GM18508 (cell line): Measurements from ENCODE around the gene CERK.

ENCODE experiments used
- ATAC-seq: cut with Tn5 transposase; IDR thresholded peaks from one replicate; pipeline ENCODE4 v1.9.1; 2021; ENCODE audit warnings: moderate number of reproducible peaks; ENCODE audit not compliant: insufficient read depth, unreplicated experiment

The CERK gene

GRCh38 chr22:46750530-46750800 lies 12.4 kb upstream of the CERK start:
- ATAC-seq: no peak

DNA sequence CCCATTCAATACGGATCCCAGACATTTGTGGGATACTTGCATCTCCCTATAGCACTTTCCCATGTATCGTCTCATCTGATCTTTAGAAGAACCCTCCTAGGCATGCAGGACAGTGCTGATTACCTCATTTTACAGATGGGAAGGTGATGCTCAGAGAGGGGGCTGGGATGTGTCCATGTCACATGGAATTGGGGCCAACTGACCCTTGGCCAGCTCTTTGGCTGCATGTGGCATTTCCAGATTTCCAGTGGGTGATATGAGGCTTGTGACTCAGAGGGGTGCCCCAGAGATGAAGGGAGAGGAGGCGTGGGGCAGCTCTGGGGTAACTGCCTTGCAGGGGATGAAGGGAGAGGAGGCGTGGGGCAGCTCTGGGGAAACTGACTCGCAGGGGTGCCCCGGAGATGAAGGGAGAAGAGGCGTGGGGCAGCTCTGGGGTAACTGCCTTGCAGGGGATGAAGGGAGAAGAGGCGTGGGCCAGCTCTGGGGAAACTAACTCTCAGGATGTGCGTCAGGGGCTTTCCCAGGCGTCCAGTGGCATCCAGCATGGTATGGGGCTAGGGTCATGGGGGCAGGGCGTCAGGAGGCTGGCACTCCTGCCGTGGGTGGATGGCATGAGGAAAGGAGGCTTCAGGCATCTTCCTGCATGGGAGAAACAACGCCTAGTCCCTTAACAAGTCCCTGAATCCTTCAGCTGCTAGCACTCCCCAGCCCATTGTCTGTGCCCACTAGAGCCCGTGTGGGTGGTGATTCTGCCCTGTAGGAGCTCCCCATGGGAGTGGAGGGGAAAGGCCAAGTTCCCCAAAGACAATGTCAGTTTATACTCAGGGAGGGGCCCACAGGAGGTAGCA lies 11.9 kb upstream of the CERK start:
- no peak for ATAC-seq

- ATAC-seq: no peak
Observed at GRCh38 chr22:46748908-46749675, 11.0 kb upstream of the CERK start.

DNA sequence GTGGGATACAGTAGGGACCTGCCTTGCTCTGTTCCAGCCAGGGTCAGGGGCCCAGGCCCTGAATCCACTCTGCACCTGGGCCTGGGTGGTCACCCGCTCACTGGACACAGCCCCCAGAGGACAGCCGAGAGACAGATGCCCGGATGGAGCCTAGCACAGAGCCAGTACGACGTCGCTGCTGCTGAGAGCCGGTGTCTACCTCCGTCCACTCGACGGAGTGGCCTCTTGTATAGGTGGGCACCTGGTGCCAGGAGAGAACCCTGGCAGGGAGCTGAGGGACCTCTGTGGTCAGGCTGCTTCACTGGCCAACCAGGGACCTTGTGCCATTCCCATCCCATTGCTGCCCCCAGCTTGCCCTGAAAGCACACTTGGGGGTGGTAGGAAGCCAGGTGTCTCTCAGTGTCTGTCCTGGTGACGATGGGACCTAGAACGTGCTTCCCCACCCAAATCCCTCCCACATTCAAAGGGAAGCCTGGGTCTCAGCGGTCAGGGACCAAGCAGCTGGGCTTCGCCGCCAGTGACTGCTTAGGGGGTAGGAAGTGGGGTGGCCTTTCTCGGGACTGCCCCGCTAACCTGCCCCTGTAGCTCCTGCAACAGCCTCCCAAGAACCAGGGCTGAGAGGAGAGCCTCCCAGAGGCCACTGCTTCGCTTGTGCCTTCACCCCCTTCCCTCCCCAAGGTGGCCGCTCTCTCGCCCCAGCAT lies 10.3 kb upstream of the CERK start:
- ATAC-seq: no peak

DNA sequence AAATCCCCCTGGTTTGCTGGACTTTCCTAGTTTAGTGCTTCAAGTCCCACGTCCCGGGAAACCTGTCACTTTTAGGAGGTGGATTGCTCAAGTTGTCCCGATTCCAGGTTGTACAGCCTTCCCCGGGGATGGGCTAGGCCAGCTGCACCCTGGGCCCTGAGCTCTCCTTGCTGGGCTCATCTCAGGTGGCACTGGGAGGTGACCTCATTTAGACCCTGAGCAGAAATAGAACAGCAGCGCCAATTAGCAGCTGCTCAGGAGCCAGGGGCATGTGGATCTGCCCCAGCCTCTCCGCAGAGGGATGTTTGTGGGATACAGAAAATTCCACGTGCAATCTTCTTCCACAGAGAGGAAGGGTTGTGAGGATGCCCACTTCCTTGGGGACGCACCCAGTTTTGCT lies 9.6 kb upstream of the CERK start:
- ATAC-seq: no peak

DNA sequence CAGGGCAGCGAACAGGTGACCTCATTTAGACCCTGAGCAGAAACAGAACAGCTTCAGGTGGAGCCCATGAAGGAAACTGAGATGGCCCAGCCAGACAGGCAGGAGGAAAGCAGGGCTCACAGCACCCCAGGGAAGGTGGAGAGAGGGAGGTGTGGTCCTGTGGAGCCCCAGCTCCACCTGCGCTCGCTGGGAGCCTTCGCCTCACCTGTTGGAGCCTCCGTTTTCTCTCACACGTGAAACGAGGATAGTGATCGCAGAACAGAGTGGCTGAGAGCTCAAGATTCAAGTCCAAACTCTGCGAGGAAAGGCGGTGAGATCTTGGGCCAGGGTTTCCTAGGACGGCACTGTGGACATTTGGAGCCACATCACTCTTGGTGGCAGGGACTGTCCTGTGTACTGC lies 8.6 kb upstream of the CERK start:
- no peak for ATAC-seq

- no peak for ATAC-seq
Observed at GRCh38 chr22:46746192-46746591, 8.1 kb upstream of the CERK start.

GRCh38 chr22:46744581-46744980 lies 6.5 kb upstream of the CERK start:
- ATAC-seq: no peak

DNA sequence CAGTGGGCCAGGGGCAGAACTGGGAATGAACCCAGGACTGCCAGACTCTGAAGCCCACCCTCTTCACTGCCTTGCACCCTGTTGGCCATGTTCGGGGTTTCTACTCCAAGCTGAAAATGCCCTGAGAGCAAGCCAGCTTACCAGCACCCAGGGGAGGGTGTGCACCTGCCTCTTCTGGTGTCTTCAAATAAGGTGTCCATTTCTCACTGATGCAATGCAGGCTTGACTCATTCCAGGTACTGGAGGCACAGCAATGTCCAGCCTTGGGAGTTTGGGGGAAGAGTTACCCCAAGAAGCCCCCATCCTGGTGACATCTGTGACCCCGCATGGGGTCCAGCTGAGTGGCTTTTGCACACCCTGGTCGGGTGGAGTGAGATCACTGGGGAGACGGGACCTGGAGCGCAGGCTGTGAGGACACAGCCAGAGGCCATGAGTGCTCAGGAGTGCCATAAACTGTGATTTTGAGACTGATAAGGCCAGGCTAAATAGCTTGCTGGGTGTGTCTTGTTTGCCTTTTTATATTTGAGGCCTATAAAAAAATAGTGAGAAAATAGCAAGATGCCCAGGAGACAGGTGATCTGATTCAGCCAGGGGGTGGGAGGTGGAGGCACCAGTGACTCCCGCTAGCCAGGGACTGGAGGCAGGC lies 4.6 kb upstream of the CERK start:
- no peak for ATAC-seq

DNA sequence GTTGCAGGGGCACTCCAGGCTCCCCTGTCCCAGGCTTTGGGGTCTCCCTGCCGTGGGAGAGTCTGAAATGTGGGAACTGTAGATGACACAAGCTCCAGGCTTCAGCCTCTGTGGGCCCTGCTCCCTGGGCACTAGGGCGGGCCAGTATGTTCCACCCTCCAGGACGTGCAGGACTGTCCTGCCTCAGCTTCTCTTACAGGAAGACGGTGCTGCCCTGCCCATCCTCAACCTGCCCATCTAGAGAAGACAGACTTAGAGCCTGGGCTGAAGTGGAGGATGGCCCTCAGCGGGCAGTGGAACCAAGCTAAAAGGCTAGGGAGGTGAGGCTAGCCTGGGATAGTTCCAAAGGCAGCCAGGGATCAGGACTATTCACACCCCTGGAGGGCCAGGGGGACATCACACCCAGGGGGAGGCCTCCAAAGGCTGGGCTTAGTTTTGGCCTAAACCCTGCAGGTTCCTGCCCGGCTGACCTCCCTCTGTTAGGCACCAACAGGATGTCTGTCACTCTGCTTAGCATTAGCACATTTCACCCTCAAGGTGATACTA lies 4.0 kb upstream of the CERK start:
- no peak for ATAC-seq

GRCh38 chr22:46740910-46741780 lies 3.1 kb upstream of the CERK start:
- no peak for ATAC-seq

DNA sequence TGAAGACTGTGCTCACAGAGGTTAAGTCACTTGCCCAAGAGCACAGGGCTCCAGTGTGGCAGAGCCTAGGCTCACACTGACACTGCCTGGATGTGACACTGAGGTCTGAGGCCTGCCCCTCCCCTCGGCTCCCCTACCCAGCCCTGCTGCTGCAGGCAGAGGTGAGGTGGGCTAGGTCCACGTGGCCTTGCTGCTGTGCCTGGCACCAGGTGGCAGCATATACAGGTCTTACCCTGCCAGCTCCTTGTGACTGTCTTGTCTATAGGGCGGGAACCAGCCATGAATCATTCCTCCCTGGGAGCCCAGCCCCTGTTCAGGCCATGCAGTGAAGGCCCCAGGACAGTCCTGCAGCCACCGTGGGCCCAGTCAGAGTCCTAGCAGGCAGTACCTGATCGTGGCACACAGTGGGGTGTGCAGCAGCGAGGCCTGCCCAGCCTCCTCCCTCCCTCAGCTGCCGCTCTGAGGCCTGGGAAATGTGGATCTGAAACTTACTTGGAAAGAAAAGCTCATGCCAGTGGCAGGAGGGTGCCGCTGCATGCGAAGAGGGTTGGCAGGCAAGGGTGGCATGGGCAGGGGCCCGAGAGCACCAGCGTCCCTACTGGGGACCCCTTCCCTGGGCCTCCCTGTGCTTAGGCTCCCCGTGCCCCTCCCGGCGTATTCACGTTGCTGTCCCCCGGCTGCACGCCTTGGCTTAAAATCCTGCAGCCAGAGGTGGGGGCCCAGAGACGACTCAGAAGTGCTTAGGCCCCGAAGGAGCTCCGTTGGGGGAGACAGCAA lies 1.2 kb upstream of the CERK start:
- ATAC-seq: no peak

- ATAC-seq: no peak
Observed at GRCh38 chr22:46738647-46739093, 618 bp upstream of the CERK start.

GRCh38 chr22:46737105-46737975 lies 712 bp downstream of the CERK start:
- ATAC-seq: no peak

GRCh38 chr22:46736705-46737104 lies 1.3 kb downstream of the CERK start:
- ATAC-seq: no peak

DNA sequence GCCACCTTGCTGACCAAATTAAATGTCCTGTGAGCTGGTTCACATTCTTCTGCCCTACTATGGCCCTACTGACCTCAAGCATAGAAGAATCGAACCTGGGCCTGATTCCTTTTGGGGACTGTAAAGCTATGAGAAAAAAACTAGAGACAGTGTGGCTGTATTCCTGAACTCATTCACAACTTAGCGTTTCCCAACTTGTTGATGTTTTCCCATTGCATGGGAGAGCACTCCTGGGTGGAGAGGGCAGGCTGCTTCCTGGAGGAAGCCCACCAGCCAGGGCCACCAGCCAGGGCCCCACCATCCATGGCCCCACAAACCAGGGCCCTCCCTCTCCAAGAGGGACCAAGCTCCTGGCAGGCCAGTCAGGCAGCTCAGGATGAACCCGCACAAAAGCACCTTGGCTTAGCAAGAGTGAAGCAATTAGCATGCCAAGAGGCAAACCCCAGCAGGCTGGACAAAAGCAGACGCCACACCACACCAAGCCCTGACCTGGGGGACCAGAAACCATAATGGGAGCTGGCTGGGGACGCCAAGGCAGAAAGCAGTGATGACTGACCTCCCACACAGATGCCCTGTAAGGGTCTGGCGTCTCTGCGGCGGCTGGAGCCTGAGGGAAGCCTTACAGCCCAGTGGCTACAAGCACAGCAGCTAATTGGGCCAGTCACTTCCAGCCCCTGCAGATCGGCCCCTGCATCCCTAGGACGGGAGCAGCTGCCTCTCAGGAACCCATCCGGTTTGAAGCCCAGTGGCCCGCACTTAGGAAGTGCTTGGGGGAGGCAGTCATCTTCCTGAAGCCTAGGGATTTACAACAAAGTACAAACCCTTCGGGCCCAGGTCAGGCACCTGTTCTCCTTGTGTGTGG lies 2.1 kb downstream of the CERK start:
- no peak for ATAC-seq
